HG03159 (cell line): ENCODE data around the gene UBR3.

Source experiments
- ATAC-seq: cut with Tn5 transposase; IDR thresholded peaks from one replicate; pipeline ENCODE4 v1.9.1; 2021; ENCODE audit warnings: mild to moderate bottlenecking, moderate library complexity; ENCODE audit not compliant: unreplicated experiment

The UBR3 gene

GRCh38 chr2:169997140-169997887 lies 170.1 kb downstream of the UBR3 start:
- no peak for ATAC-seq

- ATAC-seq = no peak
These were observed 171.8 kb downstream of the UBR3 start for GRCh38 chr2:169999054-169999453.

DNA sequence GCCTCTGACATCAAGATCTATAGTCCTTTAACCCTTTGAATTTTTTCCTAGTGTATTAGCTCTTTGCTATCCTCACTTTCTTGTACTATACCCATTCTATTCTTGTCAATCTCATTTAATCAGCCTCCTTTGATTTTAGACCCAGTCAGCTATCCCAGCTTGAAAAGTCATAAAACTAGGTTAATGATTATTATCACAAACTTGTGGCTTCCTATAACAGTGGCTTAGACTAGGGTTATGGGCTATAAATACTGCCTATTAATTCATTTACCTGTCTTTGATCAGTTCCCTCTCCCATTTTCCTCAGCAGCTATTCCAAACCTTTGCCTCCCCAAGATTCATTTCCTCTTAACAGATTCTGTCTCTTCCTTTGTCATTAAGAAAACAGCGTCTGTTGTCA lies 174.8 kb downstream of the UBR3 start:
- ATAC-seq = no peak

GRCh38 chr2:170005702-170006101 lies 178.4 kb downstream of the UBR3 start:
- no peak for ATAC-seq

DNA sequence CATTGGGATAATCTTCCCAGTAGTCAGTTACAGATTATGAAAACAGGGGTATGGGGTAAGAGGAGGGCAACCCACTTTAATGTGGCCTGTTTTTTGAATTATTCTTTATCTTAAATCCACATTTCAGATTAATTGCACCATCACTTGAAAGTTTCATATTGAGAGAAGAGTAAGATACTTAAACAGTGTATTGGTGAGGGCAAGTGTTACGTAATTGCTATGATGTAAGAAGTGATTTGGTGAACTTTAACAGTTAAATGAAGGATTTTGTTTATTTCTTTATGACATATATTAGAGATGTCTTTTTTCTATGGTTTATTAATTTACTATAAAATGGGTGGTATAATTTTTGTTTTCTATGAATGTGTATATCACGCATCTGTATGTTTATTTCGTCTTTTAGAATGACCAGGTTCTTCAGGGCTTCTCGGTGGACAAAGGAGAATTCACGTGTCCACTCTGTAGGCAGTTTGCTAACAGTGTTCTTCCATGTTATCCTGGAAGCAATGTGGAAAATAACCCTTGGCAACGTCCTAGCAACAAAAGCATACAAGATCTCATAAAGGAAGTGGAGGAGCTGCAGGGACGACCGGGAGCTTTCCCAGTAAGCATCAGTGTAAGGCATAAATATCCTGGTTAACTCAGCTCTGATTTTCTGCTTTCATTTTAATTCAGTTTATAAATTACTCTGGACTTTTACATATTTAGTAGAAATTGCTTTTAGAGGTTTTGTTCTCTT lies 179.5 kb downstream of the UBR3 start:
- no peak for ATAC-seq

GRCh38 chr2:170009209-170009608 lies 182.0 kb downstream of the UBR3 start:
- ATAC-seq = no peak

GRCh38 chr2:170012773-170013172 lies 185.5 kb downstream of the UBR3 start:
- no peak for ATAC-seq

- ATAC-seq = no peak
These were observed 186.7 kb downstream of the UBR3 start for GRCh38 chr2:170013802-170014551.

DNA sequence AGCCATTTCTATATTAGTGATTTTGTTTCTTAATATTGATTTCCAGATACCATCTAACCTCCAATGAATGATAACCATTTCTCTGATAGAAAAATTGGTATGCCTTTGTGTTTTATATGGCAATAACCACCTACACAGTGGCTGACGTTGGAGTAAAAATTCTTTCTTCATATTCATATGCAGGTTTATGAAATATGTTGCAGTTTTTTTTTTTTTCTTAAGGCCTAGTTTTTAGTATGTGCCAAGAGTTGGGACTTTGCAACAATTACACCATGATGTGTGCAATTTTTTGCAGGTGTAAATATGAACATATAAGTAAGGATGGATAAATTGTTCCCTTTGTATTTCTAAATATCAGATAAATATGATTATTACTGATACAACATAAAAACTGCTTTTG lies 187.5 kb downstream of the UBR3 start:
- no peak for ATAC-seq

DNA sequence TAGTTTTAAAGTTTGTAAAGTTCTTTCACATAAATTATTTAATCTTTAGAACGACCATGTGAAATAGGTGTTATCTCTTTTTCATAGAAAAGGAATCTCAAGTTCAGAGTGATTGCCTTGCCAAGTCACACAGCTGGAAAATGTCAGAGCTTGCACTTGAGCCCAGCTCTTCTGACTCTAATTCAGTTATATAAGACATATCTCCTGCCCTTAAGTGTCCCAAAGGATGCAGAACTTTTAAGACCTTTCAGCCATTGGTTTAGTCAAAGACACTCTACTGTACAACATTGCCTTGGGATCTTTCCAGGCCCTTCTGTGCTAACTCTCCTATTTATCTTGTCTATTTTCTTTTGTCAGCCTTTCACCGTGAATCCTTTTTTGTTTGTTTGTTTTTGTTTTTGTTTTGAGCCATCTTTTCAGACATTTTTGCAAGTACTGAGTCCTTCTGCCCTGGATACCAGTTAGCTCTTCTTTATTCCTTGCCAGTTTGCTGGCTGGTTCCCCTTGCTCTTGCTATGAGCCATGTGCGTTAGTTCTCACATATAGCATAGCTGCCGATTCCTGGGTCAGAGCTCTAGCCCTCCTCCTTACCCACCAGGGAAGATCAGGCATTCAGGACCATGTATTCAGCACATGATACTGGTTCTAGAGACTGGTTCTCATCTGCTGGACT lies 190.7 kb downstream of the UBR3 start:
- no peak for ATAC-seq

DNA sequence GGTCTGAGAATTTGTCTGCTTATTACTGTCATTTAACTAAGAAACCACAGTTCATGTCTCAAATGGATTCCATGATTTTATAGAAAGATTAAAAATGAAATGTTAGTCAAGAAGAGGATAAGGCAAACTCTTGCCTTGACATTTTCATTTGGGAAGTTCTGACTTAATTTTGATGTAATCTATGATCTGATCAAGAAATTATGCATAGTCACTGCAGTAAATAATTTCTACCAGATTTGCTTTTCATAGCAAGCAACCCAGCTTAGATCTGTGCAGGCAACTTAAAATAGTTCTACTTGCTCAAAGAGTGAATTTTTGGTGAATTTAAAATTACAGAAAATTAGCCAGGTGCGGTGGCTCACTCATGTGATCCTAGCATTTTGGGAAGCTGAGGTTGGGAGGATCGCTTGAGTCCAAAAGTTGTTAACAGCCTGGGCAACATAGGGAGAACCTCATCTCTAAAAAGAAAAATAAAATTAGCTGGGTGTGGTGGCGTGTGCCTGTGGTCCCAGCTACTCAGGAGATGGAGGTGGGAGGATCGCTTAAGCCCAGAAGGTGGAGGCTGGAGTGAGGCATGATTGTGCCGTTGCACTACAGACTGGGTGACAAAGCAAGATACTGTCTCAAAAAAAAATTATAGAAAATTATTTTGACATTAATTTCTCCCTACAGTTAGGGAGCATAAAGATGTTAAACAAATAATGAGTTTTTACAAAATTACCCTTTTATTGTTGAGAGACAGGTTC lies 192.0 kb downstream of the UBR3 start:
- no peak for ATAC-seq

DNA sequence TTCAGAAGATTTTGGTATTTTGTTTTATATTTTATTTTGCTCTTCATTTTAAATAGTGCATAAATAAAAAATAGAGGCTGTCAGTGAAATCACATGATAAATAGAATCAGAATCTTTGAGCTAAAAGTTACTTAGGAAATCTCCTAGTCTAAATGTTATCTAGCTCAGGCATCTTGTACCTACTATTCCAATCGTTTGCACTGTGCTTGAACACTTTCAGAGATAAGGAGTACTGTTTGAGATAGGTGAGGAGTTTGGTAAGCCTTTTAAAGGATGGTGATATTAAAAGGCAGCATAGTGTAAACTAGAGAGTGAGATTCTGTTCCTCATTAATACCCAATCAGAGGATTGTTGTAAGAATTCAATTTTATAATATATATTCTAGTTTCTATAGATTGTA lies 193.5 kb downstream of the UBR3 start:
- no peak for ATAC-seq

GRCh38 chr2:170022692-170023091 lies 195.4 kb downstream of the UBR3 start:
- ATAC-seq = no peak

DNA sequence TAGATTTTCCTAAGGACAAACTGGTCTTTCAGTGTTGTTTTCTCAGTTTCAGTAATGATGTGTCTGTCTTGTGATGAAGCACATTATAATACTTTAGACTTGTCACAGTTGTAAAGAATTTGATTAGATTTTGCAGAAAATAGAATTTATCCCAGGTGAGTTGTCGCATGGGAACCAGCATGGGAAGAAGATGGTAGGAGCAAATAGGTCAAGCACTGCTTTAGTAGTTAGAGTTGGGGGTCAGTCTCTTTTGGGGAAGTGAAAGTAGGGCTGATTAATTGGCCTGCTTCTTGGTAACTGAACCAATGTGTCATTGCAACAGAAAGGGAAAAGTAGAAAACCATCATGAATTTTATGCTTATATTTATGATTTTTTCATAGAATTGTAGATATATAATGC lies 197.5 kb downstream of the UBR3 start:
- ATAC-seq = no peak

DNA sequence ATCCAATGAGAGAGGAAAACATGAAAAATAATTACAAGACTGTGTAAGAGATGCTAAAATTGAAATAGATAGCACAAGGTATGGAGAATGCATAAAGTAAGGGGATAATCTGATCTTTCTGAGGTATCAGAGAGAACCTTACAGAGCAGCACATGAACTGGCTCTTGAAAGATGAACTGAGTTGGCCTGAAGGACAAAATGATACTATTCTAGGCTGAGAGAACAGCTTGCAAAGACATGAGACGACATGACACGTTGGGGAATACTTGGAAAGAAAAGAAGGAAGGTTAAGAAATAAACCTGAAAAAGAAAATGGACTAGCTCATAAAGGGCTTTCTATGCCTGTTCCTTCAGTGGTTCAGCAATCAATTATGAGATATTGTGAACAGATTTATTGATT lies 198.0 kb downstream of the UBR3 start:
- ATAC-seq = no peak

DNA sequence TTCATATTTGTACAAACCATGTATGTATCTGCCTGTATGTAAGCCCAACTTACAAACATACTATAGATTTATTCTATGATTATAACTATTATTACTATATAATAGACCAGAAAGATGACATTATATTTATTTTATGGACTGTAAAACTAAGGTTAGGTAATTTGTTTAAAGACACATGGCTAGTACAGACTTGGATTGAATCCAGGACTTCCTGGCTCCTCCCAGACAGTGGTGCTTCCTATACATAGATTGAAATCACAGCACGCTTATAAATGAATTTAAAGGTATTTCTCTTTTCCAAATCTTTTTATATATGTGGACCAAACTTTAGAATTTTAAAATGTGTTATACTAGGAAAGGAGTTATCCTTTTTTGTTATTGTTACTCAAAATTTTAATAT lies 199.1 kb downstream of the UBR3 start:
- ATAC-seq = no peak

DNA sequence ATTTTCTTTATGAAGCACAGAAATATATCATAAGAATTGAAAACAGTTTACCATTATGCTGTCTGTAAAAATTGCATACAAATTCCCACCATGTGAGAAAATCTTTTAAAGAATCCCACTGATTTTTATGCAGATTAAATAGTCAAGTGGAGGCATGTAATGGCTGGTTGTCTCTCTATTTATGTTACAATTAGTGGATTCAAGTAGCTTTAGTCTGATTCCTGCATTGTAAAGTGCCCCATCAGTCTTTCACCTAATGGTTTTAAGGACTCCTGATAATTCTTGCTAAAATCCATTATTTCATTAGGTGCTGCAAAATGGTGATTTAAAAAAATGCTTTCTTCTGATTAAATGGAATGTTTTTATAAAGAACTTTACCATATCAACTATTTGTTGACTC lies 202.3 kb downstream of the UBR3 start:
- ATAC-seq = no peak

DNA sequence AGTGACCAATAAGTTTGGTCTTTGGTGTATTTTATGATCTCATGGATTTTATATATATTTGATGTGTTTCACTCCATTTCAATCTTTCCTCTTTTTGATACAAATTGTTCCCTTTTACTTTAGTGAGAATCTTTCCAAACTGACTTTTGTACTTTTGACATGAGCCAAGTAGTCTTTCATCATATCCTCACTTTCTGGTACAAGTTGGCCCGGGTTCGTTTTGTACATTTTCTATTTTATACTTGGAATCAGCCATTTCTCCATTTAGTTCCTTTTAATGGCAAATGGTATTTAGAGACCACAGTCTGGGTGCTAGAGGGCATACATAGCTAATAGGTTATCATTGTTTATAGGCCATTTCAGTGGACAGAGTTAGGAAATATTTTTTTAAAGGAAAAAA lies 202.8 kb downstream of the UBR3 start:
- ATAC-seq = no peak

DNA sequence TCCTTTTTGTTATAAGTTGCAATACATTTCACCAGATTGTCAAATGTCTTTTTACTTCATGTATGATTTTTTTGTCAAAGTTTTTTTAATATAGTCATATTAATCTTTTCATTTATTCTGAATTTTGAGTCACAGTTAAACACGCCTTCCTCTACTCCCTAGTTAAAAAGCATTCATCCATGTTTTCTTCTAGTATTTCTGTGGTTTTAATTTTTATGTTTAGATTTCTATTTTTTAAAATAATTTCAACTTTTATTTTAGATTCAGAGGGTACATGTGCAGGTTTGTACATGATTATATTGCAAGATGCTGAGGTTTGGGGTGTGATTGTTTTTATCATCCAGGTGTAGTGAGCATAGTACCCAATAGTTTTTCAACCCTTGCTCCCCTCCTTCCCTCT lies 204.0 kb downstream of the UBR3 start:
- ATAC-seq = no peak

- ATAC-seq = no peak
These were observed 207.3 kb downstream of the UBR3 start for GRCh38 chr2:170034596-170034995.

DNA sequence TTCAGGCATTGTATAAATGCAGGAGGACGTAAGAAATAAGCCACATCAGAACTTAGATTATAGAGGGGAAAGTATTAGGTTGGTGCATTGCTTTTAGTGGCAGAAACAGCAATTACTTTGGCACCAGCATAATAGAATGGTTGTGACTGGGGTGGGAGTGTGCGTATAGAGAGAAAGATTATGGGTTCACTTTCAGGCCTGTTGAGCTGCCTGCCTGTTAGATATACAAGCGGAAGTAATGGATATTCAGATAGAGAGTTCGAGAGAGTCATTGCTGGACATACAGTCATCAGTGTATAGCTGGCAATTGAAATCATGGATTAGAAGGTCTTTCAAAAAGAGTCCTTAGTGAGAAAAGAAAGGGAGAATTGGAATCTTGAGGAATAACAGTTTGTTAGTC lies 211.5 kb downstream of the UBR3 start:
- no peak for ATAC-seq
